ENCODE data around the gene KCNH1.

KCNH1 gene

DNA sequence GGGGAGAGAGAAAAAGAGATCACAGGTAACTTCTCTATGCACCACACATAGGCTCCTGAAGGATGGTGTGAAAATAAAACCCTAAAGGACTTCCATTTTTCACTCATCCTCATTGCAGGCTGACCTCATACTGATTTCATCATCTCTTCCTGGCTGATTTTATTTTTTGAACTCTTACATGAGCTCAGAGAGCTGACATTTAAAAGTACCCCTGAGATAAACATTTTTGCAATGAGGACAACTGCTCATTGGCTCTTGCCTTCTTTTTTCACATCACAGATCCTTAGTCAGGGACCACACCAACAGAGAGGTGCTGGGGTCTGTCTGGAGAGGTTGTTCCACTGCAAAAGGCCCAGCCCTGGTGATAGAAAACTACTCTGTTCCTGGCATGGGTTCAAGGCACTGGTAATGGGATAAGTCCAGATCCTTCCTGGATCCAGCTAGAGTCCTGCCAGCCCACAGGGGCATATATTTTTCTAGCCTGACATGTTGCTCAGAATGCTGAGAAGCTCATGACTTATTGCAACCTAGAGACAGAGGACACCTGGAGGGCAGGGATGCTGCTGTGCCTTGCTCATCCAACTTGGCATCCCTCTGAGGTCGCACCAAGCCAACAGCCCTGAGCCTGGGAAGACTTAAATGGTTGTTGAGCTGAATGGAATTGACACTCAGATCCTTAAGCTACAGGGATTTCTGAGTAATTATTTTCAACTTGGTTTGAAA, 445.3 kb downstream of the KCNH1 start:
- no peaks in the 10 kb centered on the region for H3K36me3 ChIP-seq (ENCODE audit: insufficient read depth, low read length)
- no peaks in the 10 kb centered on the region for H3K27me3 ChIP-seq (ENCODE audit: control insufficient read depth in 1 of 2, insufficient read depth in 2 of 2, low read length in 2 of 2)
- no peak overlapping the region for H3K9ac ChIP-seq (ENCODE audit: low read length)
- no peaks in the 10 kb centered on the region for H3K9me3 ChIP-seq (ENCODE audit: low read length)
- H3K4me3 ChIP-seq (ENCODE audit: low read depth in 1 of 2, low read length in 2 of 2), result no peak overlapping the region
- H3K4me1 ChIP-seq (ENCODE audit: insufficient read depth, low read length), result no peaks in the 10 kb centered on the region
- H3K27ac ChIP-seq (ENCODE audit: low read depth, low read length), result no peak overlapping the region

DNA sequence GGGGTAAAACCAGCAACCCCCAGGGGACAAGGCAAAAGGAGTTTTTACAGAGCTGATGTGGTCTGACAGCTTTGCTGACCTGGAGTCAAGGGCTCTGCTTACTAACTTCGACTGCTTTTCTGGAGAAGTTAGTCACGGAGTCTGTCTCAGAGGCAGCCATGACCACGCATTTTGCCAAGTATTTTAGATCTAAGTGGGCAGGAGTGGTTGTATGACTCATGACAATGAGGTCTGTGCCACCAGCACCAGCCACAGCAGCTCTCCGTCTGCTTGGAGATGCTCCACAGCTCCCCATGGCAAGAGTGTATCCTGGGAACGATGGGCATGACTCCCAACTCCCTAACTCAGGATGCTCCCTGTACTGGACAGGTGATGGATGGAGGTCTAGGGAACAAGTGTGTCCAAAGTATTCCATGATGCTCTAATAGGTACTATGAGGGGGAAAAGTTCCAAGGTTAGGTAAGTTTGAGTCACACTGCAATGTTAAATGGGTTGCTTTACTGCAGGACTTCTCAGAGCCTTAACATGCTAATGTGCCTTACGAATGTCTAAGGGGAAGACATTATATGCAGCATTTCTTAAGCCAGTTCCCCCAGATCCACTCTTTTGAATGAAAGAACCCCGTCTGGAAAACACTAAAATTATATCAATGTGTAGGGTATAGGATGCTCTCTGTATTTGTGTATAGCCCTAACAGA, 446.2 kb downstream of the KCNH1 start:
- Histone ChIP-seq H3K4me3 (ENCODE audit: low read depth in 1 of 2, low read length in 2 of 2) (no peak overlapping the region), H3K27me3 (ENCODE audit: control insufficient read depth in 1 of 2, insufficient read depth in 2 of 2, low read length in 2 of 2) (no peaks in the 10 kb centered on the region), H3K9ac (ENCODE audit: low read length) (no peak overlapping the region), H3K9me3 (ENCODE audit: low read length) (no peaks in the 10 kb centered on the region), H3K27ac (ENCODE audit: low read depth, low read length) (no peak overlapping the region), H3K36me3 (ENCODE audit: insufficient read depth, low read length) (no peaks in the 10 kb centered on the region), H3K4me1 (ENCODE audit: insufficient read depth, low read length) (no peaks in the 10 kb centered on the region)

DNA sequence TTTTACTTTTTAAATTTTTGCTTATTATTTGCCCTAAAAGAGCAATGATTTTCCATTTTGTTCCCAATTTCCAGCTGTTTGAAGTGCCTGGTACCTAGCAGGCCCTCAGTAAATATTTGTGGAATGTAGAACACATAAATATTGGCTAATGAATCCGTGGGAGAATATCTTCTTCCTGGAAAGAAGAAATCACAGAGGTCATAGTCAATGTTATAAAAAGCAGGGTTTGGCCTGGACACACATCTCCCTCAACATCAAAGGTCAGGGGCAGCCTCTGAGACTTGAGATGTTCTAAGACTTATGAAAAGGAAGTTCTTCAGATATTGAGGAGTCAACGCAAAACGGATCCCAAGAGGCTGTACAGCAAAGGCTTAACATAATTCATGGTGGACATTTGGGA, 447.1 kb downstream of the KCNH1 start:
- no peak overlapping the region for H3K4me3 ChIP-seq (ENCODE audit: low read depth in 1 of 2, low read length in 2 of 2)
- H3K27me3 ChIP-seq (ENCODE audit: control insufficient read depth in 1 of 2, insufficient read depth in 2 of 2, low read length in 2 of 2), result no peaks in the 10 kb centered on the region
- H3K9ac ChIP-seq (ENCODE audit: low read length), result no peak overlapping the region
- no peaks in the 10 kb centered on the region for H3K36me3 ChIP-seq (ENCODE audit: insufficient read depth, low read length)
- H3K27ac ChIP-seq (ENCODE audit: low read depth, low read length), result no peak overlapping the region
- H3K4me1 ChIP-seq (ENCODE audit: insufficient read depth, low read length), result no peaks in the 10 kb centered on the region
- H3K9me3 ChIP-seq (ENCODE audit: low read length), result no peaks in the 10 kb centered on the region

DNA sequence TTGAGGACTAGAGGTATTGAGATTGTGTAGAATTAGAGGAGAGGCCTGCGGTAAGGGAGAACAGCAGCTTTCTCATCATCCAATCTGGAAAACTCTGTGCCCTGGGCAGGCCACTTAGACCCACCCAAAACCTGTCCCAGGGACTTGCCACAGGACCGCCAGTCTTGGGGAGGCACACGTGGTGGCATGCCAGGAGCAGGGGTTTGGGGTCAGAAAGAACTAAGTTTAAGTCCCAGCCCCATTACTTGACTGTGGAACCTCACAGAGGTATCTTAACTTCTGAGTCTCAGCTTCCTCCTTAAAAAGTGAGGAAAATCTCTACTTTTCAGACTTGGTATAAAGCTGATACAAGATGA, 448.7 kb downstream of the KCNH1 start:
- no peaks in the 10 kb centered on the region for H3K36me3 ChIP-seq (ENCODE audit: insufficient read depth, low read length)
- H3K9me3 ChIP-seq (ENCODE audit: low read length), result no peaks in the 10 kb centered on the region
- H3K9ac ChIP-seq (ENCODE audit: low read length), result no peak overlapping the region
- H3K27ac ChIP-seq (ENCODE audit: low read depth, low read length), result no peak overlapping the region
- no peak overlapping the region for H3K4me3 ChIP-seq (ENCODE audit: low read depth in 1 of 2, low read length in 2 of 2)
- H3K4me1 ChIP-seq (ENCODE audit: insufficient read depth, low read length), result no peaks in the 10 kb centered on the region
- H3K27me3 ChIP-seq (ENCODE audit: control insufficient read depth in 1 of 2, insufficient read depth in 2 of 2, low read length in 2 of 2), result no peaks in the 10 kb centered on the region

DNA sequence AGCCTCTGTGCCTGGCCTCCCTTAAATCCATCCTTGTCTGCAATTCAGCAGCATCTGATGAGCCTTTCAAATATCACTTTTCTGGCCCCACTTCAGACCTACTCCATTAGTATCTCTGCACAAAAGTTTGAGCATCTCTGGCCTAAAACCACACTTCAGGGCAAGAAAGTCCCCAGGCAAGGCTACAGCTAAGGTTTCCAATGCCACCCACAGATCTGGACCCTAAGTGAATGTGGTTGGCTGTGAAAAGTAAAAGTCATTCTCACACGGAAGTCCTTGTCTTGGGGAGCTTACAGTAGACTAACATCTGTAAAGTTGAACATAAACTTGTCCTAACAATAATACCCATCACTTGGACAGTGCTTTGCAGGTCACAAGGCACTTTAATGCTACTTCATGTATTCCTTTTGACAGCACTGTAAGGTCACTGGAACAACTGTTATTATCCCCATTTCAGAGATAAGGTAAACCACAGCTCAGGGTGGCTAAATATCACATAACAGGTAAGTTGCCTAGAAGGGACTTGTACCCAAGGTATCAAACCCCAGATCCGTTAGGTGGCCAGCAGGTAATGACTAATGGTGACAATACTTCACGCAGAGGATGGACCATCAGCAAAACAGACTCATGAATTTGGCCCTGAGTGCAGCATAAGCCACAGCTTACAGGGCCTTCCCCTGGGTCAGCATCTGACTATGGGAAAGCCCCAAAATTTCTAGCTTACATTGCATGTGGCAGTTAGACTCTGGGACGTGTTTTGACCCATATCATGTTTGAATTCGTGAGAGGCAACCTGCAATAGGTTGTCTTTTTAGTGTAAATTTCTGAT, 449.3 kb downstream of the KCNH1 start:
- Histone ChIP-seq H3K27me3 (ENCODE audit: control insufficient read depth in 1 of 2, insufficient read depth in 2 of 2, low read length in 2 of 2) (no peaks in the 10 kb centered on the region), H3K9me3 (ENCODE audit: low read length) (no peaks in the 10 kb centered on the region), H3K27ac (ENCODE audit: low read depth, low read length) (no peak overlapping the region), H3K4me1 (ENCODE audit: insufficient read depth, low read length) (no peaks in the 10 kb centered on the region), H3K36me3 (ENCODE audit: insufficient read depth, low read length) (no peaks in the 10 kb centered on the region), H3K9ac (ENCODE audit: low read length) (no peak overlapping the region), H3K4me3 (ENCODE audit: low read depth in 1 of 2, low read length in 2 of 2) (no peak overlapping the region)

DNA sequence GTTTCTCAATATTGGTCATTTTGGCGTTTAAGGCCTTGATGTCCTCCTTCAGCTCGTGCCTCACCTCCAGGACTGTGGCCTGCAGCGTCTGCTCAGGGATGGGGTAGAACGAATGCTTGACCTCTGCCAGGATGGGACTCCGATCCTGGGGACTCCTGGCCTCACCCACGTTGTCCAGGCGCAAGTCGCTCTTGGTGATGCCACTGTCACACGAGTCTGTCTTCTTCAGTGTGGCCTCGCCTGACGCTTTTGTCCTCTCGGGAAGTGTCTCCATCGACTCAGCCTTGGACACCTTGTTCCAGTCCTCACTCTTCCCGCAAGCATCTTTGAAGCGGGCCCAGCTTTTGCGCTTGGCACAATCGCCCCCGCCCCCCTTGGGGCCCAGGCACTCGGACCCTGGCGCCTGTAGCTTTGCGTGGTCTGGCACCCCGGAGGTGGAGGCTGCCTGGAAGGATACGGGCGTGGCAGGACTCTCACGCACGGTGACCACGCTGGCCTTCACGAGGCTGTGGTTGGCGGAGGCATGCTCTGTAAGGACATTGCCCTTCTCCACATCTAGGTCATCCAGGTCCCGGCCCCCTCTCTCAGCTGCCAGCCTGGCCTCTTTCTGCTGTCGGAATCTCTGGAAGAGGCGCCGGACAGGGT, 450.4 kb downstream of the KCNH1 start:
- Histone ChIP-seq H3K9me3 (ENCODE audit: low read length) (no peaks in the 10 kb centered on the region), H3K27me3 (ENCODE audit: control insufficient read depth in 1 of 2, insufficient read depth in 2 of 2, low read length in 2 of 2) (no peaks in the 10 kb centered on the region), H3K4me3 (ENCODE audit: low read depth in 1 of 2, low read length in 2 of 2) (no peak overlapping the region), H3K4me1 (ENCODE audit: insufficient read depth, low read length) (no peaks in the 10 kb centered on the region), H3K36me3 (ENCODE audit: insufficient read depth, low read length) (no peaks in the 10 kb centered on the region), H3K9ac (ENCODE audit: low read length) (no peak overlapping the region), H3K27ac (ENCODE audit: low read depth, low read length) (no peak overlapping the region)

DNA sequence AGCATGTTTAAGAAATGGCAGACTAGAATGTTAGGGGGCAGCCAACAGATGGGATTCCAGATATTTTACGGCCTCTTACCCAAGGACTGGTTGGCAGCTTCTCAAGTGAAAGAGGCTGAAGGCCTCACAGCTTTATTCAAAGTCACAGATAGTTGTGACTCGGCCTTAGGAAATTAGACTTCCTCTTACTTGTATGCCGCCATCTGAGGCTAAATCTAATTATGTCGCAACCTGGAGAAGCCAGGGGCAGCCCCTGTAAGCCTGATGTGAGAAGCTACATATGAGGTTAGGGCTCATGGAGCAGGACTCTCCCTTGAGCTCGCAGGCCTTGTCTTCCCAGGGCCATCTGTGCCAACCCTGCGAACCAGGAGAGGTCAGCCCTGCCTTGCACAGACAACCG, 452.8 kb downstream of the KCNH1 start:
- no peaks in the 10 kb centered on the region for H3K4me1 ChIP-seq (ENCODE audit: insufficient read depth, low read length)
- H3K9ac ChIP-seq (ENCODE audit: low read length), result no peak overlapping the region
- H3K9me3 ChIP-seq (ENCODE audit: low read length), result no peaks in the 10 kb centered on the region
- H3K27me3 ChIP-seq (ENCODE audit: control insufficient read depth in 1 of 2, insufficient read depth in 2 of 2, low read length in 2 of 2), result no peaks in the 10 kb centered on the region
- H3K27ac ChIP-seq (ENCODE audit: low read depth, low read length), result no peak overlapping the region
- H3K4me3 ChIP-seq (ENCODE audit: low read depth in 1 of 2, low read length in 2 of 2), result no peak overlapping the region
- no peaks in the 10 kb centered on the region for H3K36me3 ChIP-seq (ENCODE audit: insufficient read depth, low read length)

DNA sequence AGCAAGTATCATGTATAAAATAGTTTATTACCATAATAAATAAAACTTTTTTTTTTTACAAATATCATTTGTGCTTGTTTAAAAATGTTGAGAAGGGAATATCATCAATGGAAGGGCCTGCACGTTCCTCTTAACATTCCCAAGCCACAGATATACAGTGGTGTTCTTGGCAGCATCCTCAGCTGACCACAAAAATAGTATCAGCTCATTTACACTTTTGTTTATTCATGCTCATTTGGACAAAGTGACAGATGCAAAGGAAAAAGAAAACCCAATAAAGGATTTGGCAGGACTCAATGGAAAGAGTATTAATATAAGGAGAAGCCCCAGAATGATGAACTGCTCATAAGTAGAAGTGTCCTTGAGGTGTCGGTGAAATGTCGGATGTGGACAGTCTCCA, 455.6 kb downstream of the KCNH1 start:
- H3K4me3 ChIP-seq (ENCODE audit: low read depth in 1 of 2, low read length in 2 of 2), result no peak overlapping the region
- no peaks in the 10 kb centered on the region for H3K9me3 ChIP-seq (ENCODE audit: low read length)
- no peaks in the 10 kb centered on the region for H3K36me3 ChIP-seq (ENCODE audit: insufficient read depth, low read length)
- no peaks in the 10 kb centered on the region for H3K4me1 ChIP-seq (ENCODE audit: insufficient read depth, low read length)
- H3K27ac ChIP-seq (ENCODE audit: low read depth, low read length), result no peak overlapping the region
- H3K9ac ChIP-seq (ENCODE audit: low read length), result no peak overlapping the region
- no peaks in the 10 kb centered on the region for H3K27me3 ChIP-seq (ENCODE audit: control insufficient read depth in 1 of 2, insufficient read depth in 2 of 2, low read length in 2 of 2)

DNA sequence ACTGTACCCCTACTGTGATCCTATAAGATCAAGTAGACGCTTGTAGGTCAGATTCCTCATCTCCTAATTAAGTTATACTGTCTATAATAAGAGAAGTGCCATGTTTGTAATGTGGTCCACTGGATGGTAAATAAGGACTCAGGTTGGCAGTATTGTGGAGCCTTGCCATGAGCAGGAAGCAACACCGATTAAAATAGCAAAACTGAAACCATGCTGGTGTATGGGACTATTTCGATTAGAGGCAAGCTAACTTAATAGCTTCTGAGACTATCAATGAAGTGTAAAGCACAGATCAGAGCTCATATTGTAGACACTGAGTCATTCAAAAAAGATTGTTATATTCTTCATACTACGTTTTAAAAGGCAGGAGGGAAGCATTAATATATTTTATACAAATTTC, 456.4 kb downstream of the KCNH1 start:
- H3K27me3 ChIP-seq (ENCODE audit: control insufficient read depth in 1 of 2, insufficient read depth in 2 of 2, low read length in 2 of 2), result no peaks in the 10 kb centered on the region
- H3K27ac ChIP-seq (ENCODE audit: low read depth, low read length), result no peak overlapping the region
- no peaks in the 10 kb centered on the region for H3K4me1 ChIP-seq (ENCODE audit: insufficient read depth, low read length)
- no peak overlapping the region for H3K4me3 ChIP-seq (ENCODE audit: low read depth in 1 of 2, low read length in 2 of 2)
- H3K9ac ChIP-seq (ENCODE audit: low read length), result no peak overlapping the region
- no peaks in the 10 kb centered on the region for H3K9me3 ChIP-seq (ENCODE audit: low read length)
- H3K36me3 ChIP-seq (ENCODE audit: insufficient read depth, low read length), result no peaks in the 10 kb centered on the region

DNA sequence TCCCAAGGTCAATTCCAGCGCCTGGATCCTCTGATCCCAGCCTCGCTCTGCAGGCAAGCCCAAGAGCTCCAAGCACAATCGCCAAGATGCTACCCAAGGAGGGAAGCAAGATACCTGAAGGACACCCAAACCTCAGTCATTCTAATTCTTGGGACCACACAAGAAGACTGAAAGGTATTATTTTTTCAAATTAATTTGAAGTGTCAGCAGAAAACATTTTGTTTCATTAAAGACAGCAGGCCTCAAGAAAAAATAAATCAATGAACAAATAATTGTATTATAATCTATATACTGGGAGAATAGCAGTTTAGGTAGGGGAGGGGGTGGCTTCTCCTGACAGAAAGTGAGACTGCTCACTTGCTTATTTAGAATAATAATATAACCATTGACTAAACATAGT, 457.4 kb downstream of the KCNH1 start:
- no peaks in the 10 kb centered on the region for H3K4me1 ChIP-seq (ENCODE audit: insufficient read depth, low read length)
- no peak overlapping the region for H3K9ac ChIP-seq (ENCODE audit: low read length)
- no peaks in the 10 kb centered on the region for H3K27me3 ChIP-seq (ENCODE audit: control insufficient read depth in 1 of 2, insufficient read depth in 2 of 2, low read length in 2 of 2)
- no peak overlapping the region for H3K4me3 ChIP-seq (ENCODE audit: low read depth in 1 of 2, low read length in 2 of 2)
- no peak overlapping the region for H3K27ac ChIP-seq (ENCODE audit: low read depth, low read length)
- H3K9me3 ChIP-seq (ENCODE audit: low read length), result no peaks in the 10 kb centered on the region
- no peaks in the 10 kb centered on the region for H3K36me3 ChIP-seq (ENCODE audit: insufficient read depth, low read length)

DNA sequence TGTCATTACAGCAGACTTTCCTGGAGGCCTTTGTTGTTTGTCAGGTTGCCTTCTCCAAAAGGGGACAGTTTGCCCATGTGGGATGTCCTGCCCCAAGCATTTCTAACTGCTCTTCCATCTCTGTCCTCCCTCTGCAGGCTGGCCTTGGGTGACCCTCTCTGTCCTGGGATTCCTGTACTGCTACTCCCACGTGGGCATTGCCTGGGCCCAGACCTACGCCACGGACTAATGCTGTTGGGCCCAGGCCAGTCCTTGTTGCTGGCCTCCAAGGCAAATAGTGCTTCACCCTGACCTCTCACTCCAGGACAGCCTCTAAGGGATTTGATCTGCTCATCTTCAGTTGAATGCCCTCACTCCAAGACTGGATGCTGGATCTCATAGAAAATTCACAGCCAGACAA, 459.8 kb downstream of the KCNH1 start:
- no peaks in the 10 kb centered on the region for H3K27me3 ChIP-seq (ENCODE audit: control insufficient read depth in 1 of 2, insufficient read depth in 2 of 2, low read length in 2 of 2)
- no peak overlapping the region for H3K4me3 ChIP-seq (ENCODE audit: low read depth in 1 of 2, low read length in 2 of 2)
- H3K36me3 ChIP-seq (ENCODE audit: insufficient read depth, low read length), result no peaks in the 10 kb centered on the region
- no peaks in the 10 kb centered on the region for H3K9me3 ChIP-seq (ENCODE audit: low read length)
- no peaks in the 10 kb centered on the region for H3K4me1 ChIP-seq (ENCODE audit: insufficient read depth, low read length)
- no peak overlapping the region for H3K9ac ChIP-seq (ENCODE audit: low read length)
- no peak overlapping the region for H3K27ac ChIP-seq (ENCODE audit: low read depth, low read length)
